ENCODE data around the gene TMEM117.
A peak's percentile ranks its signal among the peaks of the same experiment; 100 is the strongest.

Gene TMEM117

DNA sequence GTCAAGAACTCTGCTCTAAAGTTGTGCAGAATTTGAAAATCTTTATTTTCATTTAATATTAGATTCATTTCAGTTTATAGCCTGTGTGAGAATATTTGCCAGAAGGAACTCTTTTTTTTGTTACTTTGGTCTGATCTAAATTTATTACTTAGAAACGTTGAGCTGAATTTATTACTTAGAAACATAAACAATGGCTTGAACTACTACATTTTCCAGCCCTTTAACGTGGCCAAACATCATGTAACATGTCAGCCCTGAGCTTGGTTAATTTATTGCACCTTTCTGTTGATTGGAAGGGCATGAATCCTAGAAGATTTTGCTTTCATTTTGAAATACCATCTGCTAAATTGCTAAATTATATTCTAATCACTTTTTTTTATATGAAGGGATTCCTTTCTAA is 241.4 kb downstream of the TMEM117 start:
- H3K36me3 ChIP-seq (ENCODE audit: insufficient read depth, low read length): no peaks in the 10 kb centered on the region
- H3K27ac ChIP-seq (ENCODE audit: low read depth, low read length): no peak overlapping the region
- peak overlapping the region in 1 of 2 donors; percentile 8 for H3K4me3 ChIP-seq (ENCODE audit: low read depth in 1 of 2, low read length in 2 of 2)
- no peak overlapping the region for H3K9ac ChIP-seq (ENCODE audit: low read length)
- no peaks in the 10 kb centered on the region for H3K9me3 ChIP-seq (ENCODE audit: low read length)
- H3K4me1 ChIP-seq (ENCODE audit: insufficient read depth, low read length): peaks cover 13% of the 10 kb centered on the region
- H3K27me3 ChIP-seq (ENCODE audit: control insufficient read depth in 1 of 2, insufficient read depth in 2 of 2, low read length in 2 of 2): no peaks in the 10 kb centered on the region

GRCh38 chr12:44078273-44078672 is 242.4 kb downstream of the TMEM117 start:
- Histone ChIP-seq H3K27ac (ENCODE audit: low read depth, low read length) (no peak overlapping the region), H3K27me3 (ENCODE audit: control insufficient read depth in 1 of 2, insufficient read depth in 2 of 2, low read length in 2 of 2) (no peaks in the 10 kb centered on the region), H3K9me3 (ENCODE audit: low read length) (no peaks in the 10 kb centered on the region), H3K36me3 (ENCODE audit: insufficient read depth, low read length) (no peaks in the 10 kb centered on the region), H3K9ac (ENCODE audit: low read length) (no peak overlapping the region), H3K4me3 (ENCODE audit: low read depth in 1 of 2, low read length in 2 of 2) (no peak overlapping the region), H3K4me1 (ENCODE audit: insufficient read depth, low read length) (peaks cover 13% of the 10 kb centered on the region)

DNA sequence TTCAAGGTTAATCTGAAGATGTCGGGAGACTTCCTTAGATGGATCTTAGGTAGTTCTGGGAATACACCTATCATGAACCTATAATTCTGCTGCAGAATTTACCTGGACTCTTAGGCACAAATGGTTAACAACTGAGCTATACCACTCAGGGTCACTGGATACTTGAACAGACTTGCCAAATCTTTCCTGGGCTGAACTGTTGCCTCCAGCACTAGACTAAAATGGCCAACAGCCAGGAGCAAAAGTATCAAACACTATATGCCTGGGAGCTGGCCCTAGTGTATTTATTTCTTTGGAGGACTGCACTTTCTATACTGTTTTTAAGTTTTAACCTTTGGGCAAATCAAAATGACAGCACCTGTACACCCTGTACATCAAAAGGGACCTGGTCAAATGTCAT is 252.8 kb downstream of the TMEM117 start:
- no peak overlapping the region for H3K27ac ChIP-seq (ENCODE audit: low read depth, low read length)
- peaks cover 3% of the 10 kb centered on the region for H3K4me1 ChIP-seq (ENCODE audit: insufficient read depth, low read length)
- H3K27me3 ChIP-seq (ENCODE audit: control insufficient read depth in 1 of 2, insufficient read depth in 2 of 2, low read length in 2 of 2): no peaks in the 10 kb centered on the region
- H3K9me3 ChIP-seq (ENCODE audit: low read length): no peaks in the 10 kb centered on the region
- no peaks in the 10 kb centered on the region for H3K36me3 ChIP-seq (ENCODE audit: insufficient read depth, low read length)
- no peak overlapping the region for H3K4me3 ChIP-seq (ENCODE audit: low read depth in 1 of 2, low read length in 2 of 2)
- H3K9ac ChIP-seq (ENCODE audit: low read length): no peak overlapping the region

DNA sequence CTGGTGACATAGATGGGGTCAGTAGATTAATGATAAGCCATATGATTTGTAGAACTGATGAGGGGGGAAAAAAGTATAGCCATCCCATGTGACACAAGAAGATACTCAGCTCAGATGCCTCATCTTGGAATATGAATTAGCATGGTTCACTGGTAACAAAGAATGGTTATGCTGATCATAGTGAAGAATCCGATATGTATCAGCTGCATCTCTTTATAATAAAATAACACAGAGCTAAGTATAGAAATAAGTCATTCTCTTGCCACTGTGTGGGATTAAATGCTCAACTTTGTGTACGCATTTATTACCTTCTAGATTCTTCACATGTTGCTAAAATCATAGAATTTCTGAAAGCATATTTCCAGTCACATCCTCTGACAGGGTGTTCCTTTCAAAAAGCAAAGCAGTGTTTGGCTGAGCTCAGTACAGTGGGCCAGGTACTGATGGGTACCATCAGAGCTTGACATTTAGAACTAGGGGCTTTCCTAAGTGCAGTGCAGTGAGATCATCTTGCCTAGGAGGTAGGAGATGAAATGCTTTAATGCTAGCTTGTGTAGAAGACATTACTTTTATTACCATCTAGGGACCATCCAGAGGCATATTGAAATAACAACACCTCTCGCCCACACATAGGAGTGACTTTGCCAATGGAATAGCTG is 256.2 kb downstream of the TMEM117 start:
- H3K9me3 ChIP-seq (ENCODE audit: low read length): no peaks in the 10 kb centered on the region
- no peaks in the 10 kb centered on the region for H3K36me3 ChIP-seq (ENCODE audit: insufficient read depth, low read length)
- peaks cover 3% of the 10 kb centered on the region for H3K4me1 ChIP-seq (ENCODE audit: insufficient read depth, low read length)
- no peak overlapping the region for H3K4me3 ChIP-seq (ENCODE audit: low read depth in 1 of 2, low read length in 2 of 2)
- H3K27ac ChIP-seq (ENCODE audit: low read depth, low read length): no peak overlapping the region
- no peaks in the 10 kb centered on the region for H3K27me3 ChIP-seq (ENCODE audit: control insufficient read depth in 1 of 2, insufficient read depth in 2 of 2, low read length in 2 of 2)
- no peak overlapping the region for H3K9ac ChIP-seq (ENCODE audit: low read length)

GRCh38 chr12:44098786-44099185 is 262.9 kb downstream of the TMEM117 start:
- Histone ChIP-seq H3K36me3 (ENCODE audit: insufficient read depth, low read length) (no peaks in the 10 kb centered on the region), H3K27me3 (ENCODE audit: control insufficient read depth in 1 of 2, insufficient read depth in 2 of 2, low read length in 2 of 2) (no peaks in the 10 kb centered on the region), H3K9me3 (ENCODE audit: low read length) (no peaks in the 10 kb centered on the region), H3K27ac (ENCODE audit: low read depth, low read length) (no peak overlapping the region), H3K4me3 (ENCODE audit: low read depth in 1 of 2, low read length in 2 of 2) (no peak overlapping the region), H3K9ac (ENCODE audit: low read length) (no peak overlapping the region), H3K4me1 (ENCODE audit: insufficient read depth, low read length) (peaks cover 6% of the 10 kb centered on the region)

DNA sequence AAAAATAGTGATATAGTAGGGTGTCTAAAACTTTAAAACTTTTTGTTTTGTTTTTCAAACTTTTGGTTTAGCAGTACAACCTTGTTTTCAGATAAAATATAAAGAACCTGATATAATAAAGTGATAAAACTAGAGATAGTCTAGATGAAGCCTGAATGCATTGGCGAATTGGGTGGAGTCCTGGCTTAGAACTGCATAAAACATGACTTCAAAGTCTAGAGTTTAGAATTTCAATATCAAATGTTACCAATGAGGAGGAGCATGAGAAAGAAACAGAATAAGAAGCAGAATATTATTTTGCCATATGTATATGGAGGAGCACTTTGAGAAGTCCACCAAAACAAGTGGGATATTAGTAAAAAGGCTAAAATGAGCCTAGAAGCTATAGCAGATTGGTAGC is 263.6 kb downstream of the TMEM117 start:
- Histone ChIP-seq H3K27me3 (ENCODE audit: control insufficient read depth in 1 of 2, insufficient read depth in 2 of 2, low read length in 2 of 2) (no peaks in the 10 kb centered on the region), H3K9me3 (ENCODE audit: low read length) (no peaks in the 10 kb centered on the region), H3K9ac (ENCODE audit: low read length) (no peak overlapping the region), H3K27ac (ENCODE audit: low read depth, low read length) (no peak overlapping the region), H3K36me3 (ENCODE audit: insufficient read depth, low read length) (no peaks in the 10 kb centered on the region), H3K4me1 (ENCODE audit: insufficient read depth, low read length) (peaks cover 6% of the 10 kb centered on the region), H3K4me3 (ENCODE audit: low read depth in 1 of 2, low read length in 2 of 2) (no peak overlapping the region)

DNA sequence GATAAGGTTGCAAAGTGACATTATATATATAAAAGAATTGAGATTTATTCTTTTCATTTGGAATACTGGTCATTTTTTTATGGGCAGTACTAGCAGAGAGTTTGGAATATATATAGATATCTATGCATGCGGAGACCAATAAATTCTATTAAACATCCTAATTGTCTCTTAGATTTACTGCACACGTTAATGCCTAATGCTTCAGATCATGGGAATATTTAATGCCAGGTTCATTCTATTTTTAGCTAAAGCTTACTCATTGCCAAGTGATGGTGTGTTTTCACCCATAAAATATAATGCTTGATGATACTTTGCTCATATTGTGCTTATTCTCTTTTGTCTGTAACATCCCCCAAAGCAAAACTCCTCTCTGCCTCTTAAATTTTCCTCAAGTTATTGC is 264.4 kb downstream of the TMEM117 start:
- Histone ChIP-seq H3K4me1 (ENCODE audit: insufficient read depth, low read length) (peaks cover 6% of the 10 kb centered on the region), H3K27me3 (ENCODE audit: control insufficient read depth in 1 of 2, insufficient read depth in 2 of 2, low read length in 2 of 2) (no peaks in the 10 kb centered on the region), H3K36me3 (ENCODE audit: insufficient read depth, low read length) (no peaks in the 10 kb centered on the region), H3K9ac (ENCODE audit: low read length) (no peak overlapping the region), H3K27ac (ENCODE audit: low read depth, low read length) (no peak overlapping the region), H3K9me3 (ENCODE audit: low read length) (no peaks in the 10 kb centered on the region), H3K4me3 (ENCODE audit: low read depth in 1 of 2, low read length in 2 of 2) (no peak overlapping the region)

- H3K27me3 ChIP-seq (ENCODE audit: control insufficient read depth in 1 of 2, insufficient read depth in 2 of 2, low read length in 2 of 2): no peaks in the 10 kb centered on the region
- no peaks in the 10 kb centered on the region for H3K9me3 ChIP-seq (ENCODE audit: low read length)
- peaks cover 6% of the 10 kb centered on the region for H3K4me1 ChIP-seq (ENCODE audit: insufficient read depth, low read length)
- H3K9ac ChIP-seq (ENCODE audit: low read length): no peak overlapping the region
- no peaks in the 10 kb centered on the region for H3K36me3 ChIP-seq (ENCODE audit: insufficient read depth, low read length)
- no peak overlapping the region for H3K27ac ChIP-seq (ENCODE audit: low read depth, low read length)
- no peak overlapping the region for H3K4me3 ChIP-seq (ENCODE audit: low read depth in 1 of 2, low read length in 2 of 2)
These were observed 265.6 kb downstream of the TMEM117 start for GRCh38 chr12:44101475-44101874.

GRCh38 chr12:44114906-44115305 is 279.0 kb downstream of the TMEM117 start:
- H3K36me3 ChIP-seq (ENCODE audit: insufficient read depth, low read length): no peaks in the 10 kb centered on the region
- no peak overlapping the region for H3K4me3 ChIP-seq (ENCODE audit: low read depth in 1 of 2, low read length in 2 of 2)
- H3K27me3 ChIP-seq (ENCODE audit: control insufficient read depth in 1 of 2, insufficient read depth in 2 of 2, low read length in 2 of 2): no peaks in the 10 kb centered on the region
- no peak overlapping the region for H3K27ac ChIP-seq (ENCODE audit: low read depth, low read length)
- no peaks in the 10 kb centered on the region for H3K9me3 ChIP-seq (ENCODE audit: low read length)
- no peaks in the 10 kb centered on the region for H3K4me1 ChIP-seq (ENCODE audit: insufficient read depth, low read length)
- no peak overlapping the region for H3K9ac ChIP-seq (ENCODE audit: low read length)

- H3K9ac ChIP-seq (ENCODE audit: low read length): no peak overlapping the region
- H3K4me1 ChIP-seq (ENCODE audit: insufficient read depth, low read length): no peaks in the 10 kb centered on the region
- no peak overlapping the region for H3K4me3 ChIP-seq (ENCODE audit: low read depth in 1 of 2, low read length in 2 of 2)
- H3K9me3 ChIP-seq (ENCODE audit: low read length): no peaks in the 10 kb centered on the region
- no peaks in the 10 kb centered on the region for H3K36me3 ChIP-seq (ENCODE audit: insufficient read depth, low read length)
- H3K27ac ChIP-seq (ENCODE audit: low read depth, low read length): no peak overlapping the region
- H3K27me3 ChIP-seq (ENCODE audit: control insufficient read depth in 1 of 2, insufficient read depth in 2 of 2, low read length in 2 of 2): no peaks in the 10 kb centered on the region
These were observed 281.5 kb downstream of the TMEM117 start for GRCh38 chr12:44117337-44117736.

DNA sequence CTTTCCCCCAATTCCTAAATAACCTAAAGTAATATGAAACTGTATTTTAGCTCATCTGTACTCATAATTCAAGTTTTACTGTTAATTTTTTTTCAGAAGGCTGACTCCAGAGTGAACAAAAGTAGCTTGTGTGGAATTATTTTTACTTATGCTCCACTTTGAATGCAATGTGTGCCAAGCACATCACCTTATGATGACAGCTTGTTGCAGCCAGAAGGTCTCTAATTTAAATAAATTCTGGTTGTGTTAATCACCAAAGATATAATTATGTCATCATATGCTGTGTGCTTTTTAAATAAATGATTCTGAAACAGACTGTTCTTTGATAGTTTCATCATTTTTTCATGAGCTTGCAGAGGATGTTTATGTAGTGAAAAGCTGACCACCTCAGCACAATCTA is 283.1 kb downstream of the TMEM117 start:
- Histone ChIP-seq H3K36me3 (ENCODE audit: insufficient read depth, low read length) (no peaks in the 10 kb centered on the region), H3K4me1 (ENCODE audit: insufficient read depth, low read length) (no peaks in the 10 kb centered on the region), H3K27me3 (ENCODE audit: control insufficient read depth in 1 of 2, insufficient read depth in 2 of 2, low read length in 2 of 2) (no peaks in the 10 kb centered on the region), H3K27ac (ENCODE audit: low read depth, low read length) (no peak overlapping the region), H3K9me3 (ENCODE audit: low read length) (no peaks in the 10 kb centered on the region), H3K9ac (ENCODE audit: low read length) (no peak overlapping the region), H3K4me3 (ENCODE audit: low read depth in 1 of 2, low read length in 2 of 2) (no peak overlapping the region)

DNA sequence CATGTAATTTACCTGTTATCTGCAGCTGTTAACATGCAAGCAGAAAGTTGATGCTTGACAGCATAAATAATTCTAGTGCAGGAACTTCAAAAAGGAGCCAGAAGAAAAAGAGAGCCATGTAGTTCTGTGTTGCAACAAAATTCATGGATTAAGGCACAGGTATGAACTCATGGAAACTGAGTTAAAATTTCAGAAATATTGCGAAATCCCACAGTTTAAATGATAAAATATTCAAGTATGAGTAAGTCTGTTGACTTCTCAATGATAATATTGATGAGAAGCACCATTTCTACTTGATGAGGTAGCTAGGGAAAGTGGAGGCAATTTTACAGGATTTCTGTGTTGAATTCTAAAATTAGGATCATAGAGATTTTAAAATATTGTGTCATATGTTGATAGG is 290.9 kb downstream of the TMEM117 start:
- H3K27ac ChIP-seq (ENCODE audit: low read depth, low read length): no peak overlapping the region
- H3K4me1 ChIP-seq (ENCODE audit: insufficient read depth, low read length): no peaks in the 10 kb centered on the region

More for the DNA sequence above, 290.9 kb downstream of the TMEM117 start:
- H3K9ac ChIP-seq (ENCODE audit: low read length): no peak overlapping the region
- no peak overlapping the region for H3K4me3 ChIP-seq (ENCODE audit: low read depth in 1 of 2, low read length in 2 of 2)
- no peaks in the 10 kb centered on the region for H3K36me3 ChIP-seq (ENCODE audit: insufficient read depth, low read length)
- no peaks in the 10 kb centered on the region for H3K27me3 ChIP-seq (ENCODE audit: control insufficient read depth in 1 of 2, insufficient read depth in 2 of 2, low read length in 2 of 2)
- H3K9me3 ChIP-seq (ENCODE audit: low read length): no peaks in the 10 kb centered on the region
